Measurements from ENCODE around the gene GPR83.

DNA sequence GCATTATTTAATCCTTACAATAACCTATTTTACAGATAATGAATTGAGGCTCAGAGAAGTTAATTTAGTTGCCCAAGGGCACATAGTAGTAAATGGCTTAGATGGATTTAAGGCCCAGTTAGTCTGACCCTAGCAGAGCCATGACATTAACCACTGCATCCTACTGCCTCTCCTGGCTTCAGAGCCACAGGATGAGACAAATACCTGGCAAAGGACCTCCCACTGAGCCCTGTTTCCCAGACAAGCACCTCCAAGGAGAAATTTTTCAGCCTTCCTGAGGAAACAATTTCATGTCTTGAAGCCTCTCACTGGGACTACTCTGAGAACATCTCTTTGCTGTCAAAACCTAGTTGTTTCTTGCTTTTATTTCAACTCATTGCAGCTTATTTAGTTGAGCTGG lies 68.4 kb downstream of the GPR83 start:
- no peak for TF ChIP-seq SMC3 (IDR thresholded peaks at IDR 0.05)
- no peak for TF ChIP-seq CTCF (IDR thresholded peaks at IDR 0.05)
- TF ChIP-seq POLR2A (IDR thresholded peaks at IDR 0.05; ENCODE audit: low read length) = no peak
- TF ChIP-seq EP300 (IDR thresholded peaks at IDR 0.05) = no peak
- TF ChIP-seq, protein P1, sequence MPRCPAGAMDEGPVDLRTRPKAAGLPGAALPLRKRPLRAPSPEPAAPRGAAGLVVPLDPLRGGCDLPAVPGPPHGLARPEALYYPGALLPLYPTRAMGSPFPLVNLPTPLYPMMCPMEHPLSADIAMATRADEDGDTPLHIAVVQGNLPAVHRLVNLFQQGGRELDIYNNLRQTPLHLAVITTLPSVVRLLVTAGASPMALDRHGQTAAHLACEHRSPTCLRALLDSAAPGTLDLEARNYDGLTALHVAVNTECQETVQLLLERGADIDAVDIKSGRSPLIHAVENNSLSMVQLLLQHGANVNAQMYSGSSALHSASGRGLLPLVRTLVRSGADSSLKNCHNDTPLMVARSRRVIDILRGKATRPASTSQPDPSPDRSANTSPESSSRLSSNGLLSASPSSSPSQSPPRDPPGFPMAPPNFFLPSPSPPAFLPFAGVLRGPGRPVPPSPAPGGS (IDR thresholded peaks at IDR 0.05) = no peak
- TF ChIP-seq ZFP36 (IDR thresholded peaks at IDR 0.05; ENCODE audit: borderline replicate concordance, partially characterized antibody) = no peak
- no peak for TF ChIP-seq REST (IDR thresholded peaks at IDR 0.05)
- TF ChIP-seq CBX2 (IDR thresholded peaks at IDR 0.05; ENCODE audit: borderline replicate concordance, low read depth) = no peak
- no peak for TF ChIP-seq JUNB (IDR thresholded peaks at IDR 0.05)

Data from A549 (cell line).